Limb (tissue), 2 donors: ENCODE data around the gene OR7G1.
"Not testable (repeated sequence)": the region's sequence is repeated elsewhere in the genome, so short reads cannot be mapped to it uniquely, and the experiment has no call there.

ENCODE experiments used
- DNase-seq, 2 donors: peaks; one replicate each; pipeline ENCODE4 v3.0.0-alpha.2; 2016; ENCODE audit errors: extremely low spot score in 2 of 2

The OR7G1 gene

GRCh38 chr19:9078651-9079050 is 36.9 kb downstream of the OR7G1 start:
- no peak for DNase-seq

GRCh38 chr19:9076901-9077300 is 38.7 kb downstream of the OR7G1 start:
- peak; percentile 31 to 36 for DNase-seq

- peak; percentile 78 to 82 for DNase-seq
Measured at GRCh38 chr19:9075064-9075949, 40.3 kb downstream of the OR7G1 start.

DNA sequence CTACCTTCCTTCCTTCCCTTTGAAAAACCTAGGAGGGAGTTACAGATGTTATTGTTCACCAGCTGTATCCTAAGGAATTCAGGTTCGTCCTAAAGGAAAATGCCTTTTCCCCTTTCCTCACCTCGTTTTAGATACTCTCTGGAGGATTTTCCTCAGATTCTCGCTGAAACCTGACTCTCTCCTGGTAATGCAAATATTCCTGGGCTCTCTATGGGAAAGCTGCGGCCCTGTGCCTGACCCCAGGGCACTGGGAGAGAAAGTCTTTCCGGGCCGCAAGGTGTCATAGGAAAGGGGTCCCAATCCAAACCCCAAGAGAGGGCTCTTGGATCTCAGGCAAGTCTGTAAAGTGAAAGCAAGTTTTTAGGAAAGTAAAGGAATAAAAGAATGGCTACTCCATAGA is 41.8 kb downstream of the OR7G1 start:
- DNase-seq, result no peak

GRCh38 chr19:9071720-9072119 is 43.8 kb downstream of the OR7G1 start:
- not testable (repeated sequence) for DNase-seq

DNA sequence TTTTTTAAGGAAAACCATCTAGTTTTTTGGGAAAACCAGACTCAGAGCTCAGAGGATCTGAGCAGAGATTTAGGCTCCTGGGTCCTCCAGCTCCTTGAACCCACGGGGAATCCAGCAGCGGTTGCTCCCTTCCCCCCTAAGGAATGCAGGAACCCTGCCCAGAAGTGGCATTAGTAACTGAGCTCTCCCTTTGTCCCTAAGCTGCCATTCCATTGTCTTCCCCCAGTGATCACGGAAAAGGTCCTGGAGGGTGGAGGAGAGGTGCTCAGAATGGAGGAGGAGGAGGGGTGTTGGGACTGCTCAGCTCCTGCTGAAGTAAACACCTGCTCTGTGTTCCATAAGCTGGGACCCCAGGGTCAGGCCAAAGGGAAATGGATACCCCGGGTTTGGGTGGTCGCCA is 45.5 kb downstream of the OR7G1 start:
- DNase-seq, result no peak

GRCh38 chr19:9065457-9066014 is 50.0 kb downstream of the OR7G1 start:
- DNase-seq, result no peak
